IMR-90 (cell line): ENCODE measurements around the gene GADD45A. TPM values are rescaled to one million over a fixed set of nuclear protein-coding genes. Genes with fewer than 3 reads are reported as not detected.

Source experiments
- ATAC-seq: fragments of 200-7000 bp; cut with Tn5 transposase; 2 replicates; pipeline ENCODE4 v1.9.1; 2020; ENCODE audit warnings: low read depth, mild to moderate bottlenecking, moderate library complexity
- BruUV-seq: library from RNA; stranded (reverse); fragments of 400-500 nt; replicated peaks from 2 replicates; lab custom pipeline; 2021; lab: Mats Ljungman, UMichigan
- CTCF ChIA-PET: fragments of 300-600 bp; formaldehyde crosslinking; extraction: SDS; loops from one replicate; lab custom pipeline; 2021; ENCODE audit warnings: antibody characterized with exemption; lab: Yijun Ruan, JAX
- POLR2A ChIA-PET: fragments of 300-600 bp; sonication (Branson Sonifier 250); formaldehyde crosslinking; loops from one replicate; lab custom pipeline; 2022; ENCODE audit warnings: antibody characterized with exemption; ENCODE audit not compliant: unreplicated experiment; lab: Charles Lee
- DNase-seq: peaks from one replicate; pipeline ENCODE4 v3.0.0; 2013
- H2AFZ ChIP-seq: replicated peaks from 2 replicates; pipeline ENCODE3; 2013; ENCODE audit warnings: low read length, mild to moderate bottlenecking; ENCODE audit not compliant: poor library complexity
- H2AK5ac ChIP-seq: 2 replicates; pipeline ENCODE4 v1.6.1; 2013; ENCODE audit warnings: low read depth, low read length, inconsistent platforms
- H2AK9ac ChIP-seq: replicated peaks from 2 replicates; pipeline ENCODE3; 2013; ENCODE audit warnings: mild to moderate bottlenecking, low read depth, low read length, moderate library complexity; ENCODE audit not compliant: poor library complexity
- H2BK120ac ChIP-seq: 2 replicates; pipeline ENCODE4 v1.6.1; 2013; ENCODE audit warnings: low read depth, low read length, inconsistent platforms
- H2BK15ac ChIP-seq: 3 replicates; pipeline ENCODE4 v1.6.1; 2013; ENCODE audit warnings: low read depth, low read length, inconsistent platforms
- H2BK20ac ChIP-seq: 2 replicates; pipeline ENCODE4 v1.6.1; 2013; ENCODE audit warnings: low read depth, mild to moderate bottlenecking, inconsistent platforms, low read length, moderate library complexity
- H2BK5ac ChIP-seq: 2 replicates; pipeline ENCODE4 v1.6.1; 2013; ENCODE audit warnings: mild to moderate bottlenecking, low read depth, low read length, inconsistent platforms; ENCODE audit not compliant: poor library complexity, severe bottlenecking
- H3K14ac ChIP-seq: replicated peaks from 2 replicates; pipeline ENCODE4 v1.6.1; 2013; ENCODE audit warnings: low read depth, low read length, inconsistent platforms
- H3K18ac ChIP-seq: 2 replicates; pipeline ENCODE4 v1.6.1; 2013; ENCODE audit warnings: low read depth, low read length, control low read depth
- H3K23ac ChIP-seq: 2 replicates; pipeline ENCODE4 v1.6.1; 2013; ENCODE audit warnings: low read depth, low read length, inconsistent platforms
- H3K27ac ChIP-seq: 2 replicates; pipeline ENCODE4 v1.5.1; 2013; ENCODE audit warnings: mild to moderate bottlenecking, control low read depth, low read length; ENCODE audit not compliant: insufficient read depth
- H3K27me3 ChIP-seq: 2 replicates; pipeline ENCODE4 v1.6.1; 2013; ENCODE audit warnings: low read length; ENCODE audit not compliant: control insufficient read depth, insufficient read depth
- H3K36me3 ChIP-seq: 2 replicates; pipeline ENCODE4 v1.6.1; 2013; ENCODE audit warnings: low read length, mixed read lengths; ENCODE audit not compliant: control insufficient read depth, insufficient read depth
- H3K4ac ChIP-seq: 2 replicates; pipeline ENCODE4 v1.6.1; 2013; ENCODE audit warnings: low read depth, low read length, inconsistent platforms
- H3K4me1 ChIP-seq: 2 replicates; pipeline ENCODE4 v1.6.1; 2013; ENCODE audit warnings: low read length, mixed read lengths; ENCODE audit not compliant: control insufficient read depth, insufficient read depth
- H3K4me2 ChIP-seq: 2 replicates; pipeline ENCODE4 v1.6.1; 2013; ENCODE audit warnings: low read depth, mild to moderate bottlenecking, control low read depth, low read length, moderate library complexity
- H3K4me3 ChIP-seq: 2 replicates; pipeline ENCODE4 v1.5.1; 2013; ENCODE audit warnings: low read depth, mild to moderate bottlenecking, control low read depth, low read length, moderate library complexity; ENCODE audit not compliant: insufficient read depth
- H3K56ac ChIP-seq: 2 replicates; pipeline ENCODE4 v1.6.1; 2013; ENCODE audit warnings: low read length, inconsistent platforms; ENCODE audit not compliant: insufficient read depth; ENCODE audit errors: extremely low read depth
- H3K79me1 ChIP-seq, 2 experiments: 2 replicates each; pipeline ENCODE4 v1.6.1; 2013; ENCODE audit warnings: low read length in 2 of 2, inconsistent platforms in 1 of 2, low read depth in 1 of 2
- H3K9ac ChIP-seq: 2 replicates; pipeline ENCODE4 v1.6.1; 2013; ENCODE audit warnings: low read depth, low read length, control low read depth
- H3K9me1 ChIP-seq: 2 replicates; pipeline ENCODE4 v1.6.1; 2013; ENCODE audit warnings: low read length, inconsistent platforms; ENCODE audit not compliant: insufficient read depth
- H3K9me3 ChIP-seq: 2 replicates; pipeline ENCODE4 v1.6.1; 2013; ENCODE audit warnings: low read length; ENCODE audit not compliant: control insufficient read depth, insufficient read depth
- H4K20me1 ChIP-seq: 2 replicates; pipeline ENCODE4 v1.6.1; 2013; ENCODE audit warnings: low read length, inconsistent platforms; ENCODE audit not compliant: insufficient read depth
- H4K5ac ChIP-seq: 2 replicates; pipeline ENCODE4 v1.6.1; 2013; ENCODE audit warnings: mild to moderate bottlenecking, low read depth, low read length, control low read depth
- H4K8ac ChIP-seq, 2 experiments: 2 replicates each; pipeline ENCODE4 v1.6.1; 2013; ENCODE audit warnings: low read depth in 2 of 2, low read length in 2 of 2, control low read depth in 1 of 2, inconsistent platforms in 1 of 2
- H4K91ac ChIP-seq: 2 replicates; pipeline ENCODE4 v1.6.1; 2013; ENCODE audit warnings: low read depth, low read length, inconsistent platforms; ENCODE audit not compliant: insufficient read depth
- BHLHE40 ChIP-seq: fragments of 150-350 bp; IDR thresholded peaks from 2 replicates; pipeline ENCODE4 v1.6.1; 2016; ENCODE audit warnings: mild to moderate bottlenecking, low read depth, low read length
- CHD1 ChIP-seq: IDR thresholded peaks from 2 replicates; pipeline ENCODE4 v1.6.1; 2012; ENCODE audit warnings: low read depth, low read length, improper control_type of control experiment
- MAFK ChIP-seq: IDR thresholded peaks from 2 replicates; pipeline ENCODE4 v1.6.1; 2012; ENCODE audit warnings: low read depth, low read length, improper control_type of control experiment
- MAZ ChIP-seq: IDR thresholded peaks from 2 replicates; pipeline ENCODE4 v1.6.1; 2012; ENCODE audit warnings: low read depth, mild to moderate bottlenecking, low read length, improper control_type of control experiment, moderate library complexity, borderline replicate concordance
- MXI1 ChIP-seq: IDR thresholded peaks from 2 replicates; pipeline ENCODE4 v1.6.1; 2012; ENCODE audit warnings: low read depth, mild to moderate bottlenecking, low read length, moderate library complexity, borderline replicate concordance
- NFE2L2 ChIP-seq: fragments of 150-350 bp; IDR thresholded peaks from 2 replicates; pipeline ENCODE4 v1.6.1; 2016; ENCODE audit warnings: low read depth, mild to moderate bottlenecking, low read length
- POLR2A ChIP-seq: IDR thresholded peaks from 2 replicates; pipeline ENCODE4 v1.6.1; 2012; ENCODE audit warnings: mild to moderate bottlenecking, low read depth, low read length
- RAD21 ChIP-seq: IDR thresholded peaks from 2 replicates; pipeline ENCODE4 v1.6.1; 2012; ENCODE audit warnings: low read length, improper control_type of control experiment
- RCOR1 ChIP-seq: IDR thresholded peaks from 2 replicates; pipeline ENCODE4 v1.6.1; 2012; ENCODE audit warnings: mild to moderate bottlenecking, low read length, improper control_type of control experiment; ENCODE audit not compliant: insufficient replicate concordance
- RFX5 ChIP-seq: IDR thresholded peaks from 2 replicates; pipeline ENCODE4 v1.8.0; 2012; ENCODE audit warnings: low read depth, mild to moderate bottlenecking, low read length, moderate library complexity
- SMC3 ChIP-seq: fragments of 150-350 bp; IDR thresholded peaks from 2 replicates; pipeline ENCODE4 v1.6.1; 2016; ENCODE audit warnings: low read depth, mild to moderate bottlenecking, antibody characterized with exemption, low read length, moderate library complexity
- WGBS, 2 experiments: methylation state at CpG; one replicate each; pipeline versions ENCODE4 v1.1.5 to v1.1.7; 2013; ENCODE audit warnings: missing lambda C conversion rate in 2 of 2; ENCODE audit not compliant: insufficient read length in 1 of 2; ENCODE audit errors: extremely low coverage in 2 of 2; 5-methylcytosine and 5-hydroxymethylcytosine counted together
- dilution Hi-C: fragments of 300-500 bp; cut with HindIII; formaldehyde crosslinking; loops from one replicate; pipeline ENCODE4 v1.14.3; 2018; ENCODE audit warnings: low sequenced_read_pairs; ENCODE audit not compliant: unreplicated experiment
- in situ Hi-C: fragments of 300-500 bp; cut with MboI; formaldehyde crosslinking; loops from 3 replicates; pipeline ENCODE4 v1.14.3; 2019; ENCODE audit warnings: low sequenced_read_pairs, inconsistent platforms, mixed read lengths
- intact Hi-C: fragments of 100-400 bp; cut with micrococcal nuclease; formaldehyde crosslinking; loops from 2 replicates; pipeline ENCODE4 v1.10.0; 2022
- polyA plus RNA-seq, 3 experiments: library from polyadenylated mRNA; depleted of rRNA; stranded (reverse); fragments of >200 nt; gene quantifications; 2 replicates each; pipeline ENCODE4 v1.2.3, GENCODE V29; 2012; ENCODE audit warnings: low replicate concordance in 1 of 3
- total RNA-seq: library from RNA; depleted of rRNA; stranded (reverse); fragments of >200 nt; gene quantifications from 2 replicates; pipeline ENCODE4 v1.2.3, GENCODE V29; 2012
- TF ChIP-seq, protein P1 (sequence below): fragments of 150-350 bp; IDR thresholded peaks from 2 replicates; pipeline ENCODE4 v1.6.1; 2017; ENCODE audit warnings: mild to moderate bottlenecking, antibody characterized with exemption, low read length, low read depth
- TF ChIP-seq, protein P2 (sequence below): conservative IDR thresholded peaks from 2 replicates; pipeline ENCODE4 v1.5.1; 2012; ENCODE audit warnings: mild to moderate bottlenecking, low read depth, low read length, improper control_type of control experiment
- TF ChIP-seq, protein P3 (sequence below): fragments of 150-350 bp; IDR thresholded peaks from 2 replicates; pipeline ENCODE4 v1.6.1; 2016; ENCODE audit warnings: low read depth, mild to moderate bottlenecking, low read length, moderate library complexity, borderline replicate concordance

GADD45A gene
- total and polyA plus RNA-seq, 2 of the 4 experiments (the other 2 are of a cell fraction), result 10.9 to 114 TPM

DNA sequence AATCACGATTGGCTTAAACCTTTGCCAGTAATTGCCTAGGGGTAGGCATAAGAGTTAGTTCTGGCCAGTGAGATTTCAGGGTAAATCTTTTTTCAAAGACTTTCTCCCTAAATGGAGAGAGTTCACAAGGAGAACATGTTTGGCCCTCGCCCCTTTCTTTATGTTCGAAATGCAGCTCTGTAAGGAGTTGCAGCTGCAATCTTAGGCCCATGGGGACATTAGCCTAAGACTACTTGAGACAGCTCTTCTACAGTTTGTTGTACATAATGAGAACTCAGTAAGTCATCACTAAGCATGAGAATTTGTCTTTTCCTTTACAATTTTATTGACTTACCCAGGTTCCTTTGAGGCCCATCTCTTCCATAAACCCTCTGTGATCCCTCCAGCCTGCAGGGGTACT is 40.4 kb upstream of the GADD45A start:
- intact Hi-C loops (no loop called here), dilution Hi-C loops (no loop called here), in situ Hi-C loops (no loop called here)
- H4K20me1 ChIP-seq, result no peaks in the 10 kb centered on the region
- peaks cover under 1% of the 10 kb centered on the region; the same call in 1 of the 2 replicates for H3K9me1 ChIP-seq
- no peaks in the 10 kb centered on the region for H3K27me3 ChIP-seq
- no peak overlapping the region for H3K56ac ChIP-seq
- no peak overlapping the region for H2BK20ac ChIP-seq
- no peak overlapping the region for H4K8ac ChIP-seq
- H2AK5ac ChIP-seq, result no peak overlapping the region
- no peak overlapping the region for H2AK9ac ChIP-seq
- H3K79me1 ChIP-seq, result no peaks in the 10 kb centered on the region
- H3K36me3 ChIP-seq, result no peaks in the 10 kb centered on the region
- no peak overlapping the region for H3K4me2 ChIP-seq
- no peak overlapping the region for H3K27ac ChIP-seq
- no peak overlapping the region for H2BK5ac ChIP-seq
- DNase-seq, result no peak
- no peak overlapping the region for H3K14ac ChIP-seq
- BruUV-seq, result no TSS peak
- no peak overlapping the region for H4K91ac ChIP-seq
- CTCF ChIA-PET, result interaction anchor here (0.7 kb wide), 2 partner anchors 9 to 33 kb away, joined by 4 to 6 read pairs; no protein-coding TSS in a partner anchor
- no peak overlapping the region for H3K4ac ChIP-seq
- no CpG with 5 or more reads among the region's 3 CpGs for WGBS, 2 experiments
- H3K4me3 ChIP-seq, result no peak overlapping the region
- H4K5ac ChIP-seq, result no peak overlapping the region
- H2BK120ac ChIP-seq, result no peak overlapping the region
- H2AFZ ChIP-seq, result no peak overlapping the region
- peaks cover 11% of the 10 kb centered on the region for H3K4me1 ChIP-seq
- H3K18ac ChIP-seq, result no peak overlapping the region
- H3K9ac ChIP-seq, result no peak overlapping the region
- H2BK15ac ChIP-seq, result no peak overlapping the region
- H3K9me3 ChIP-seq, result no peaks in the 10 kb centered on the region
- POLR2A ChIA-PET, result no interaction called here
- TF ChIP-seq CHD1 (no peak), MAFK (no peak), BHLHE40 (no peak), MXI1 (no peak), SMC3 (no peak), RCOR1 (no peak), MAZ (no peak), RFX5 (no peak), POLR2A (no peak), RAD21 (no peak), NFE2L2 (no peak)
- TF ChIP-seq, protein P1, sequence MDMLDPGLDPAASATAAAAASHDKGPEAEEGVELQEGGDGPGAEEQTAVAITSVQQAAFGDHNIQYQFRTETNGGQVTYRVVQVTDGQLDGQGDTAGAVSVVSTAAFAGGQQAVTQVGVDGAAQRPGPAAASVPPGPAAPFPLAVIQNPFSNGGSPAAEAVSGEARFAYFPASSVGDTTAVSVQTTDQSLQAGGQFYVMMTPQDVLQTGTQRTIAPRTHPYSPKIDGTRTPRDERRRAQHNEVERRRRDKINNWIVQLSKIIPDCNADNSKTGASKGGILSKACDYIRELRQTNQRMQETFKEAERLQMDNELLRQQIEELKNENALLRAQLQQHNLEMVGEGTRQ, result no peak
- TF ChIP-seq, protein P2, sequence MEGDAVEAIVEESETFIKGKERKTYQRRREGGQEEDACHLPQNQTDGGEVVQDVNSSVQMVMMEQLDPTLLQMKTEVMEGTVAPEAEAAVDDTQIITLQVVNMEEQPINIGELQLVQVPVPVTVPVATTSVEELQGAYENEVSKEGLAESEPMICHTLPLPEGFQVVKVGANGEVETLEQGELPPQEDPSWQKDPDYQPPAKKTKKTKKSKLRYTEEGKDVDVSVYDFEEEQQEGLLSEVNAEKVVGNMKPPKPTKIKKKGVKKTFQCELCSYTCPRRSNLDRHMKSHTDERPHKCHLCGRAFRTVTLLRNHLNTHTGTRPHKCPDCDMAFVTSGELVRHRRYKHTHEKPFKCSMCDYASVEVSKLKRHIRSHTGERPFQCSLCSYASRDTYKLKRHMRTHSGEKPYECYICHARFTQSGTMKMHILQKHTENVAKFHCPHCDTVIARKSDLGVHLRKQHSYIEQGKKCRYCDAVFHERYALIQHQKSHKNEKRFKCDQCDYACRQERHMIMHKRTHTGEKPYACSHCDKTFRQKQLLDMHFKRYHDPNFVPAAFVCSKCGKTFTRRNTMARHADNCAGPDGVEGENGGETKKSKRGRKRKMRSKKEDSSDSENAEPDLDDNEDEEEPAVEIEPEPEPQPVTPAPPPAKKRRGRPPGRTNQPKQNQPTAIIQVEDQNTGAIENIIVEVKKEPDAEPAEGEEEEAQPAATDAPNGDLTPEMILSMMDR, result no peak
- TF ChIP-seq, protein P3, sequence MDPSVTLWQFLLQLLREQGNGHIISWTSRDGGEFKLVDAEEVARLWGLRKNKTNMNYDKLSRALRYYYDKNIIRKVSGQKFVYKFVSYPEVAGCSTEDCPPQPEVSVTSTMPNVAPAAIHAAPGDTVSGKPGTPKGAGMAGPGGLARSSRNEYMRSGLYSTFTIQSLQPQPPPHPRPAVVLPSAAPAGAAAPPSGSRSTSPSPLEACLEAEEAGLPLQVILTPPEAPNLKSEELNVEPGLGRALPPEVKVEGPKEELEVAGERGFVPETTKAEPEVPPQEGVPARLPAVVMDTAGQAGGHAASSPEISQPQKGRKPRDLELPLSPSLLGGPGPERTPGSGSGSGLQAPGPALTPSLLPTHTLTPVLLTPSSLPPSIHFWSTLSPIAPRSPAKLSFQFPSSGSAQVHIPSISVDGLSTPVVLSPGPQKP, result no peak
- ATAC-seq, result no peak
- no peak overlapping the region for H3K23ac ChIP-seq
